Activated B cell treated with CpG ODN at 0.5 μM for 24 hours (primary cell): Measurements from ENCODE around the gene PIK3CA. TPM values are rescaled to one million over a fixed set of nuclear protein-coding genes. Genes with fewer than 3 reads are reported as not detected.
"Not testable (repeated sequence)": the region's sequence is repeated elsewhere in the genome, so short reads cannot be mapped to it uniquely, and the experiment has no call there.

ENCODE experiments used
- ATAC-seq: fragments of 200-7000 bp; cut with Tn5 transposase; one replicate; pipeline ENCODE4 v1.10.0; 2021; ENCODE audit warnings: low read depth, mild to moderate bottlenecking, moderate library complexity
- CTCF ChIA-PET: fragments of 350-600 bp; sonication (Branson Sonifier 250); formaldehyde crosslinking; loops from one replicate; lab custom pipeline; 2021; ENCODE audit warnings: antibody characterized with exemption; lab: Charles Lee
- POLR2A ChIA-PET: fragments of 350-600 bp; sonication (Branson Sonifier 250); formaldehyde crosslinking; loops from one replicate; lab custom pipeline; 2021; ENCODE audit warnings: antibody characterized with exemption; lab: Charles Lee
- DNase-seq: peaks from one replicate; pipeline ENCODE4 v3.0.0; 2022
- H3K27ac Mint-ChIP-seq: one replicate; pipeline ENCODE4 v1.8.0; 2020; ENCODE audit warnings: mixed read lengths
- H3K27me3 Mint-ChIP-seq: one replicate; pipeline ENCODE4 v1.8.0; 2021; ENCODE audit warnings: mixed read lengths
- H3K36me3 Mint-ChIP-seq: one replicate; pipeline ENCODE4 v1.8.0; 2021; ENCODE audit warnings: low read depth, mixed read lengths
- H3K4me1 Mint-ChIP-seq: one replicate; pipeline ENCODE4 v1.8.0; 2021; ENCODE audit warnings: mixed read lengths
- H3K4me3 Mint-ChIP-seq: one replicate; pipeline ENCODE4 v1.8.0; 2020; ENCODE audit warnings: mild to moderate bottlenecking, mixed read lengths
- H3K9me3 Mint-ChIP-seq: one replicate; pipeline ENCODE4 v1.8.0; 2020; ENCODE audit warnings: mixed read lengths
- intact Hi-C: fragments of 100-400 bp; cut with micrococcal nuclease; formaldehyde crosslinking; loops from one replicate; pipeline ENCODE4 v1.15.1; 2024
- total RNA-seq: library from RNA; stranded (reverse); gene quantifications from 2 replicates; pipeline ENCODE4 v1.2.3, GENCODE V29; 2022
- TF ChIP-seq, protein P1 (sequence below): fragments of 200-600 bp; IDR thresholded peaks from one replicate; pipeline ENCODE4 v1.8.0; 2022; ENCODE audit warnings: antibody characterized with exemption, mild to moderate bottlenecking

PIK3CA gene
- total RNA-seq, 1 donor from 2014 or later: 40.5 TPM

GRCh38 chr3:179244878-179245277 lies 96.7 kb downstream of the PIK3CA start:
- Mint-ChIP-seq H3K27me3 (no peaks in the 10 kb centered on the region), H3K36me3 (peaks cover 13% of the 10 kb centered on the region), H3K4me3 (no peak overlapping the region), H3K4me1 (no peaks in the 10 kb centered on the region), H3K9me3 (no peaks in the 10 kb centered on the region), H3K27ac (no peak overlapping the region)
- intact Hi-C loops: no loop called here
- TF ChIP-seq, protein P1, sequence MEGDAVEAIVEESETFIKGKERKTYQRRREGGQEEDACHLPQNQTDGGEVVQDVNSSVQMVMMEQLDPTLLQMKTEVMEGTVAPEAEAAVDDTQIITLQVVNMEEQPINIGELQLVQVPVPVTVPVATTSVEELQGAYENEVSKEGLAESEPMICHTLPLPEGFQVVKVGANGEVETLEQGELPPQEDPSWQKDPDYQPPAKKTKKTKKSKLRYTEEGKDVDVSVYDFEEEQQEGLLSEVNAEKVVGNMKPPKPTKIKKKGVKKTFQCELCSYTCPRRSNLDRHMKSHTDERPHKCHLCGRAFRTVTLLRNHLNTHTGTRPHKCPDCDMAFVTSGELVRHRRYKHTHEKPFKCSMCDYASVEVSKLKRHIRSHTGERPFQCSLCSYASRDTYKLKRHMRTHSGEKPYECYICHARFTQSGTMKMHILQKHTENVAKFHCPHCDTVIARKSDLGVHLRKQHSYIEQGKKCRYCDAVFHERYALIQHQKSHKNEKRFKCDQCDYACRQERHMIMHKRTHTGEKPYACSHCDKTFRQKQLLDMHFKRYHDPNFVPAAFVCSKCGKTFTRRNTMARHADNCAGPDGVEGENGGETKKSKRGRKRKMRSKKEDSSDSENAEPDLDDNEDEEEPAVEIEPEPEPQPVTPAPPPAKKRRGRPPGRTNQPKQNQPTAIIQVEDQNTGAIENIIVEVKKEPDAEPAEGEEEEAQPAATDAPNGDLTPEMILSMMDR: no peak
- CTCF ChIA-PET: no interaction called here
- DNase-seq (no peak), ATAC-seq (no peak)
- POLR2A ChIA-PET: interaction anchor here (0.7 to 1.1 kb wide), 2 partner anchors 8 to 57 kb away, joined by 3 to 7 read pairs; no protein-coding TSS in a partner anchor

DNA sequence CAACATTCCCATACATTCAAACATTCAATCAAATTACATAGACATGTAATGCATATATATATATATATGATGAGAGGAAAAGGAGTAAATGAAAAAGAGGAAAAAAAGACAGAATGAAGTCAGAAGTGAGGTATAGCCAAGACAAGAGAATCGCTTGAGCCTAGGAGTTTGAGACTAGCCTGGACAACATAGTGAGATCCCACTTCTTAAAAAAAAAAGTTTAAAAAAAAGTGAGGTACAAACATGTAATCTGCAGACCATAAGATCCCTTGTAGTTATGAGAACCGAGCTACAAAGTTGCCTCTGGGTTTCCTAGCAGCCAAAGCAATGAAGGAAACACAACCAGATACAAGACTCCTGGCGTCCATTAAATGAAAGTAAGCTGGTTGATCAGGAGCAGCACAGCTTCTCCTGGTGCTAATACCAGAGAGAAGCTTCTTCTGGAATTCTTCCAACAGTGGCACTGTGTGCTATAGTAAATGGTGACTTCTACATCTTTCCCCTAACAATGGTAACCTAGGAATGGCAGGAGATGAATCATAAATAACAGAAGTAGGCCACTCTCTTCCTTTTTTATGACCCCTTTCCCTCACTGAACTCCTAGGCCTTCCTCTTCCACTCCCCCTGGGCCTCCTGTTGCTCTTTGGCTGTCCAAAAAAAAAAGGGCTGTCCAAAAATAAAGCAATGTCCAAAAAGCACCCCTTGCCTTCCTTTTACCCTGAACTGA lies 99.3 kb downstream of the PIK3CA start:
- no peaks in the 10 kb centered on the region for H3K4me1 Mint-ChIP-seq
- H3K27me3 Mint-ChIP-seq: no peaks in the 10 kb centered on the region
- ATAC-seq (no peak), DNase-seq (no peak)
- intact Hi-C loops: no loop called here
- ChIA-PET POLR2A (no interaction called here), CTCF (interaction anchor here (0.6 kb wide), 1 partner anchor 75 kb away, joined by 3 read pairs; no protein-coding TSS in a partner anchor)
- H3K4me3 Mint-ChIP-seq: no peak overlapping the region
- no peak overlapping the region for H3K27ac Mint-ChIP-seq
- TF ChIP-seq, protein P1: no peak
- H3K9me3 Mint-ChIP-seq: no peaks in the 10 kb centered on the region
- peaks cover 29% of the 10 kb centered on the region for H3K36me3 Mint-ChIP-seq

- ATAC-seq (no peak), DNase-seq (no peak)
- Mint-ChIP-seq H3K4me1 (peaks cover 6% of the 10 kb centered on the region), H3K36me3 (peaks cover 28% of the 10 kb centered on the region), H3K4me3 (no peak within 1 kb of the TSS), H3K27ac (no peak within 1 kb of the TSS), H3K27me3 (no peaks in the 10 kb centered on the region), H3K9me3 (no peaks in the 10 kb centered on the region)
- ChIA-PET POLR2A (no interaction called here), CTCF (no interaction called here)
- TF ChIP-seq, protein P1: no peak
- intact Hi-C loops: no loop called here
These were observed 102.8 kb downstream of the PIK3CA start, which contains the start of gene KCNMB3 for GRCh38 chr3:179250803-179251476. KCNMB3 (minus strand) TSS chr3:179251114; CDS start chr3:179250990, 124 bp downstream.

DNA sequence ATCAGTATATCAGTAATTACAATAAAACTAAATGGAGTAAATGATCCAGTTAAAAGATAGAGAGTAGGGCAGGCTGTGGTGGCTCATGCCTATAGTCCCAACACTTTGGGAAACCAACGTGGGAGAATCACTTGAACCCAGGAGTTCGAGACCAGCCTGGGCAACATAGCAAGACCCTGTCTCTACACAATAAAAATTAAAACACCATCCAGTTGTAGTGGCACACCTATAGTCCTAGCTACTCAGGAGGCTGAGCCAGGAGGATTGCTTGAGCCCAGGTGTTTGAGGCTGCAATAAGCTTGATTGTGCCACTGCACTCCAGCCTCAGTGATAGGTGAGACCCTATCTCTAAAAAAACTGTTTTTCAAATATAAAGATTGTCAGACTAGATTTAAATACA lies 108.7 kb downstream of the PIK3CA start:
- ChIA-PET POLR2A (no interaction called here), CTCF (no interaction called here)
- H3K27ac Mint-ChIP-seq: no peak overlapping the region
- intact Hi-C loops: no loop called here
- ATAC-seq (no peak), DNase-seq (no peak)
- H3K9me3 Mint-ChIP-seq: peaks cover 15% of the 10 kb centered on the region
- H3K27me3 Mint-ChIP-seq: no peaks in the 10 kb centered on the region
- H3K36me3 Mint-ChIP-seq: no peaks in the 10 kb centered on the region
- H3K4me1 Mint-ChIP-seq: peaks cover 32% of the 10 kb centered on the region
- TF ChIP-seq, protein P1: no peak
- H3K4me3 Mint-ChIP-seq: no peak overlapping the region

DNA sequence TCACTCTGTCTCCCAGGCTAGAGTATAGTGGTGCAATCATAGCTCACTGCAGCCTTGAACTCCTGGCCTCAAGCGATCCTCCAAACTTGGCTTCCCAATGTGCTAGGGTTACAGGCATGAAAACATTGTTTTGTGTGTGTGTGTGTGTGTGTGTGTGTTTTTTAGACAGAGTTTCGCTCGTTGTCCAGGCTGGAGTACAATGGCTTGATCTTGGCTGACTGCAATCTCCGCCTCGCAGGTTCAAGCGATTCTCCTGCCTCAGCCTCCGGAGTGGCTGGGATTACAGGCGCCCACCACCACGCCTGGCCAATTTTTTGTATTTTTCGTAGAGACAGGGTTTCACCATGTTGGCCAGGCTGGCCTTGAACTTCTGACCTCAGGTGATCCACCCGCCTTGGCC lies 109.6 kb downstream of the PIK3CA start:
- CTCF ChIA-PET, DNase-seq, POLR2A ChIA-PET, ATAC-seq, H3K27me3 Mint-ChIP-seq, intact Hi-C loops, H3K4me3 Mint-ChIP-seq, H3K27ac Mint-ChIP-seq, H3K36me3 Mint-ChIP-seq: not testable (repeated sequence)
- peaks cover 15% of the 10 kb centered on the region for H3K9me3 Mint-ChIP-seq
- H3K4me1 Mint-ChIP-seq: peaks cover 40% of the 10 kb centered on the region
